GM19438 (cell line): Measurements from ENCODE around the gene STON1.
A peak's percentile ranks its signal among the peaks of the same experiment; 100 is the strongest.
"Not testable (repeated sequence)": the region's sequence is repeated elsewhere in the genome, so short reads cannot be mapped to it uniquely, and the experiment has no call there.

Source experiments
- ATAC-seq: cut with Tn5 transposase; IDR thresholded peaks from one replicate; pipeline ENCODE4 v1.9.1; 2021; ENCODE audit warnings: low read depth; ENCODE audit not compliant: unreplicated experiment

The STON1 gene

GRCh38 chr2:48527226-48527885 lies 2.6 kb upstream of the STON1 start:
- ATAC-seq: no peak

GRCh38 chr2:48528431-48528830 lies 1.5 kb upstream of the STON1 start:
- ATAC-seq: no peak

GRCh38 chr2:48529194-48529593 lies 760 bp upstream of the STON1 start:
- ATAC-seq: no peak

- ATAC-seq: peak; percentile 25
These were observed 300 bp upstream of the STON1 start for GRCh38 chr2:48529676-48530032.

- no peak for ATAC-seq
These were observed 1.2 kb downstream of the STON1 start for GRCh38 chr2:48531141-48531648.

- no peak for ATAC-seq
These were observed 2.2 kb downstream of the STON1 start for GRCh38 chr2:48532174-48532573.

GRCh38 chr2:48532824-48533223 lies 2.9 kb downstream of the STON1 start:
- no peak for ATAC-seq

- no peak for ATAC-seq
These were observed 4.8 kb downstream of the STON1 start for GRCh38 chr2:48534781-48535180.

GRCh38 chr2:48540237-48540935 lies 10.4 kb downstream of the STON1 start:
- ATAC-seq: no peak

- no peak for ATAC-seq
These were observed 11.9 kb downstream of the STON1 start for GRCh38 chr2:48541666-48542389.

- ATAC-seq: no peak
These were observed 13.9 kb downstream of the STON1 start for GRCh38 chr2:48543895-48544294.

- no peak for ATAC-seq
These were observed 15.3 kb downstream of the STON1 start for GRCh38 chr2:48545244-48545643.

GRCh38 chr2:48548840-48549239 lies 18.9 kb downstream of the STON1 start:
- no peak for ATAC-seq

- ATAC-seq: no peak
These were observed 20.0 kb downstream of the STON1 start for GRCh38 chr2:48549972-48550371.

- ATAC-seq: no peak
These were observed 21.6 kb downstream of the STON1 start for GRCh38 chr2:48551548-48551947.

- not testable (repeated sequence) for ATAC-seq
These were observed 25.1 kb downstream of the STON1 start for GRCh38 chr2:48555071-48555470.

- no peak for ATAC-seq
These were observed 28.5 kb downstream of the STON1 start for GRCh38 chr2:48558456-48558855.

- ATAC-seq: no peak
These were observed 30.7 kb downstream of the STON1 start for GRCh38 chr2:48560546-48561209.

- ATAC-seq: no peak
These were observed 32.3 kb downstream of the STON1 start for GRCh38 chr2:48562281-48562680.

GRCh38 chr2:48566592-48567310 lies 36.8 kb downstream of the STON1 start:
- no peak for ATAC-seq
